DMS153 (cell line): ENCODE measurements around the gene LDB3.
"Not testable (repeated sequence)": the region's sequence is repeated elsewhere in the genome, so short reads cannot be mapped to it uniquely, and the experiment has no call there.

Experiments
- DNase-seq: peaks from one replicate; lab custom pipeline; 2025; lab: John Stamatoyannopoulos, UW

The LDB3 gene, protein sequence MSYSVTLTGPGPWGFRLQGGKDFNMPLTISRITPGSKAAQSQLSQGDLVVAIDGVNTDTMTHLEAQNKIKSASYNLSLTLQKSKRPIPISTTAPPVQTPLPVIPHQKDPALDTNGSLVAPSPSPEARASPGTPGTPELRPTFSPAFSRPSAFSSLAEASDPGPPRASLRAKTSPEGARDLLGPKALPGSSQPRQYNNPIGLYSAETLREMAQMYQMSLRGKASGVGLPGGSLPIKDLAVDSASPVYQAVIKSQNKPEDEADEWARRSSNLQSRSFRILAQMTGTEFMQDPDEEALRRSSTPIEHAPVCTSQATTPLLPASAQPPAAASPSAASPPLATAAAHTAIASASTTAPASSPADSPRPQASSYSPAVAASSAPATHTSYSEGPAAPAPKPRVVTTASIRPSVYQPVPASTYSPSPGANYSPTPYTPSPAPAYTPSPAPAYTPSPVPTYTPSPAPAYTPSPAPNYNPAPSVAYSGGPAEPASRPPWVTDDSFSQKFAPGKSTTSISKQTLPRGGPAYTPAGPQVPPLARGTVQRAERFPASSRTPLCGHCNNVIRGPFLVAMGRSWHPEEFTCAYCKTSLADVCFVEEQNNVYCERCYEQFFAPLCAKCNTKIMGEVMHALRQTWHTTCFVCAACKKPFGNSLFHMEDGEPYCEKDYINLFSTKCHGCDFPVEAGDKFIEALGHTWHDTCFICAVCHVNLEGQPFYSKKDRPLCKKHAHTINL

DNA sequence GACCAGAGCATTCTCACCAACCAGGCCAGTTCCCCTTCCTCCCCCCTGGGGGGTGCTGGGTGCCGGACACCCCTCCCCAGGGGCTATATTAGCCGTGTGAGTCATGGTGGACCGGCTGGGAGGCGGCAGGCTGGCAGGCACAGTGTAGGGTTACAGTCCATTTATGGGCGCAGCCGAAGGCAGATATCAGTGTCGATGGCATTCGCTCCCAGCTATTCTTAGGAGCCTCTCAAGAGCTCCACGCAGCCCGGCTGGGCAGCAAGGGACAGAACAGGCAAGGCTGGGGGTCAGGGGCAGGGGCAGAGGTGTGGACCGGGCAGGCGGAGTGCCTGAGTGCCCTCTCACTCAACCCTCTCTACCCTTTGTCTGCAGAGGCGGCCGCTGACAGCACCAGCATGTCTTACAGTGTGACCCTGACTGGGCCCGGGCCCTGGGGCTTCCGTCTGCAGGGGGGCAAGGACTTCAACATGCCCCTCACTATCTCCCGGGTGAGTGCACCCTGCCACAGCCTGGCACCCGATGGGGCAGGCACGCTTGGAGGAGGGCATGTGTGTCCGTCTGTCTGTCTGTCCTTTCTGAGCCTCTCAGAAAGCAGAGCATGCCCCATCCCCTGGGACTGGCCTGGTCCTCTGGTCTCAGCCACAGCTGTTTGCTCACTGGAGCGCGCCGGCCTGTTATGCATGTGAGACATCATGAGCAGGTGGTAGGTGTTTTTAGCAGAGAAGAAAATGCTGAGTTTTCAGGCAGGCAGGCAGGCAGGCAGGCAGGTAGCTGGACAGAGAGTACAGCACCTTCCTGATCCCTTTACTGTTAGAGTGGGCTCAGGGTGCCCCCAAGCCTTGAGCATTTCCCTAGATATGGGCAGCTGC, at the start of gene LDB3:
TSS of gene LDB3 (plus strand) at position 215 of the 869 bp plus-strand sequence. CDS start at position 396, 181 bp downstream.
- peak; percentile 62 for DNase-seq

DNA sequence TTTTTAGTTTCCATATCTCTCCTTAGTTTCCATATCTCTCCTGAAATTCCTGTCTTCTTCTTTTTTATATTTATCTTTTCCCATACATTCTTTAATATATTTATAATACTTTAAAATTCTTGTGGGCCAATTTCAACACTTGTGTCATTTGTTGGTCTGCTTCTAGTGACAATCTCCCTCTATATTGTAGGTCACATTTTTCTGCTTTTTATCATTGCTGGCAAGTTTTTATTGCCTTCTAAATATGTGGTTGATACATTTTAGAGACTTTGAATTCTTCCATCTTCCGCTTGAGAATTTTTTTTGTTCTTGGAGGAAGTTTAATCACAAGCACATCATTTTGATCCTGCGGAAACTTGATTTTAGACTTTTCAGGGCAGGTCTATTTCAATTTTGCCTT, 40.0 kb upstream of the LDB3 start:
- no peak for DNase-seq

DNA sequence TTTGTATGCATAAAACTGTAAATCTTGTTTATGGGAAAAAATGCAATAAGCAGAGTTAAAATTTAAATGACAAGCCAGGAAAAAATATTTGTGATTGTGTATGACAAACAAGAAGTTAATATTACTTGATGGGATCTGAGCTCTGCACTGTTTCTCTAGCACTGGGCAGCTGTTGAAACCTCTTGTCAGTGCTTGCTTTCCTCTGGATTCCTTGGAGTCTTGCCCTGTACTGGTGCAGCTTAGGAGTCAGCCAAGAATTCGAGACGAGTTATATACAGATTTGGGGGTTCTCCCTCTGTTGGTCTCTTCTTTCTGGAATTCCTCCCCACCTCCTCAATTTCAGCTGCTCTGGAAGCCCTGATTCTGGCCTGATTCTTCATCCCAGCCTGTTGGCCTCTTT, 38.2 kb upstream of the LDB3 start:
- DNase-seq = no peak

GRCh38 chr10:86632009-86632800, 36.1 kb upstream of the LDB3 start:
- DNase-seq = no peak

DNA sequence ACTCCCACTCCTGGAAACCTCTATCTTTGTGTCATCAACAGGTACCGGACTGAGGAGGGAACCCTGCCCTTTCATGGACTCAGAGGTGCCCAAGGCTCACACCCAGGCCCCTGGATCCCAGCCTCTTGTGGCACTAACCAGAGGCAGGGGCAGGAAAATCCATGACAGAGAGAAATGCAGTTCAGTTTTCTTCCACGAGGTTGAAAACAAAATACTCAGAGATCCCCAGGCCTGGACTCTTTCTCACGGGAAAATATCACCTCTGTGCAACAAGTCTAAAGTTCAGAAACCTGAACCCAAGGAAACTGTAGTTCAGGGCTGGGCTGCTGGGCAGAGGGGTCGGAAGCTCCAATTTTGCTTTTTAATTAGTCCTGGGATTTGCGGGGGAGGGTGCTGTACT, 35.4 kb upstream of the LDB3 start:
- DNase-seq = no peak

DNA sequence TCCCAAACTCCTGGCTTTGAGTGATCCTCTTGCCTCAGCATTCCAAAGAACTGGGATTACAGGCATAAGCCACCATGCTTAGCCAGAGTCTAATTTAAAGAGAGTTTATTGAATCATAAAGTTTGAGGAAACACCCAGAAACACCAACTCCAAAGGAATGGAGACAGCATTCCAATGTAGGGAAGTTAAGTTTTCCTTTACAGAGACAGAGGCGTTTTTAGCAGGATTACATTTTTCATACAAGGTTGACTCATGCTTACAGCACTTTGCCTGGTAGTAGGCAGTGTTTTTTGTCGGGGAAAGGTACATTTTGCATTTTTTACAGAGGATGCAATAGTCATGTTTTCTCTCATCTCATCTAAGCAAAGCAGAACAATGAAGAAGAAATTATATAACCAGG, 32.9 kb upstream of the LDB3 start:
- no peak for DNase-seq

DNA sequence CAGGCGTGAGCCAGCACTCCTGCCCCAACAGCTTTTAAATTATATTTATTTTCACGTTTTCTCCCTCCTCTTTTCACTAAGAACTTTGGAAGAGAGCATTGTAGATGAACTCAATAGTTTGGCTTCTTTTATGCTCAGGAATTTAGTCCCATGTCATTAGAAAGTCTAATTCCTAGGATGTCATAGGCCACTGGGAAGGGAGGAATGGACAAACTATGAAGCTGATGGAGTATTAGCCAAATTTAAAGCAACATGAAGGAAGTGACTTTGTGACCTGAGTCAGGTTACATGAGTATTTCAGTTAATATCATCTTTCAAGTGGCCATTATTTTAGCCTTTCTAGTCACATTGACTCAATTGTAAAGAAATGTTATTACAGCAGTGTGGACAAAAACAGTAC, 32.0 kb upstream of the LDB3 start:
- DNase-seq = no peak

GRCh38 chr10:86642021-86642420, 26.3 kb upstream of the LDB3 start:
- DNase-seq = no peak

DNA sequence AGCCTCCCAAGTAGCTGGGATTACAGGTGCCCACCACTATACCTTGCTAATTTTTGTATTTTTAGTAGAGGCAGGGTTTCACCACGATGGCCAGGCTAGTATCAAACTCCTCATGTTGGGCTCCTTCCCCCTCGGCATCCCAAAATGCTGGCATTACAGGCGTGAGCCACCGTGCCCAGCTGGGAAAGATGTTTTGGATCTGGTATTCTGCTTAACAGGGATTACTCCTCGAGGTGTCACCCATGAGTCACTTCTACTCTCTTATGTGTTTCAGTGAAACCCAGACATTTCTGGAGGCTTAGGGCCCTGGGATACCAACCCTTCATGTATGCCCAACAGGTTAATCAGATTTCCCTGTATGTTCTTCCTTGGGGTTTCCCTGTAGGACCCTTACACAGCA, 25.8 kb upstream of the LDB3 start:
- DNase-seq = no peak

- DNase-seq = no peak
These were observed 24.0 kb upstream of the LDB3 start for GRCh38 chr10:86644152-86644793.

DNA sequence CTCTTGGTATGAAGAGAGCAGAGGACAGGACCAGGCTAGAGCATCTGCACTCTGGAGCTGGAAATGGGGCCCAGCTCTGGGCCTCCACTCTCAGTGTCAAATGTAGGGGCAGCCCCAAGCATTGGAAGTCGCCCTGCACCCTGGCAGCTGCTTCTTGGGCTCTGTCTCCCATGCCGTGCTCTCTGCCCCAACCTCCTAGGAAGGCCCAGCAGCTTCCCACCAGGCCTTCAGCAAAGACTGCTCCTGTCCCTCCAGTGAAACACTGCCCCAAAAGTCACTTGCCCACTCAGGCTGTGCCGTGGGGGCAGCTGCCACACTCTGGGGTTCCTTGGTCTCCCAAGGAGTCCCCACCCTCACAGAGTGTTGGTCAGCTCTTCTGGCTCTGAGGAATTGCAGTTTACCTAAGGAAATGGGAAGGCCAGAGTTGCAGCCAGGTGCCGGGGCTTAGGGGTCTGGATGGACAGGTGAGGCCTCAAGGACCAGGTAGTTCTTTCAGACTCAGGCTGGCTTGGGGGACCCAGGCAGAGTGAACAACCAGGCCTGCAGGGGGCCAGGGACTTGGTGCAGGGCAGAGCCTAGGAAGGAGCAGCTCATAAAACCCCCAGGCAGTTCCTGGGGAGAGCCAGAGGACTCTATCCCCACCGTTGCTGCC, 23.4 kb upstream of the LDB3 start:
- no peak for DNase-seq

GRCh38 chr10:86645621-86646165, 22.6 kb upstream of the LDB3 start:
- DNase-seq = not testable (repeated sequence)

- no peak for DNase-seq
These were observed 21.8 kb upstream of the LDB3 start for GRCh38 chr10:86646532-86646931.

DNA sequence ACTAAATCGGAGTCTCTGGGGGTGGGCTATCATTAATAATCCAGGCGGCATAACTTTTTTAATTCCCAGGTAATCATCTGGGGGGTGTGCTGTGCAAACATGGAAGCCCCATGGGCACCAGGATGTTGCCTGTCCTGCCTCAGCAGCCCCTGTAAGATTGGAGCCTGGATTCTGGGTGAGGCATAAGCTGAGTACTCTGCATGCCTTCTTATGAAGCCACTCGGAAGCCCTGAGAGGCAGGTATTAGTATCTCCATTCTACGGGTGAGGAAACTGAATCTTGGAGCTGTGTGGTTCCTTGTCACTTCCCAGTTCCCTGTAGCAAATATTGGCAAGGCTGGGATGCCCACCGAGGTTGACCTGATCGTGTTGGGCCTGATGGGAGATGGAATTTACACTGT, 21.4 kb upstream of the LDB3 start:
- no peak for DNase-seq

DNA sequence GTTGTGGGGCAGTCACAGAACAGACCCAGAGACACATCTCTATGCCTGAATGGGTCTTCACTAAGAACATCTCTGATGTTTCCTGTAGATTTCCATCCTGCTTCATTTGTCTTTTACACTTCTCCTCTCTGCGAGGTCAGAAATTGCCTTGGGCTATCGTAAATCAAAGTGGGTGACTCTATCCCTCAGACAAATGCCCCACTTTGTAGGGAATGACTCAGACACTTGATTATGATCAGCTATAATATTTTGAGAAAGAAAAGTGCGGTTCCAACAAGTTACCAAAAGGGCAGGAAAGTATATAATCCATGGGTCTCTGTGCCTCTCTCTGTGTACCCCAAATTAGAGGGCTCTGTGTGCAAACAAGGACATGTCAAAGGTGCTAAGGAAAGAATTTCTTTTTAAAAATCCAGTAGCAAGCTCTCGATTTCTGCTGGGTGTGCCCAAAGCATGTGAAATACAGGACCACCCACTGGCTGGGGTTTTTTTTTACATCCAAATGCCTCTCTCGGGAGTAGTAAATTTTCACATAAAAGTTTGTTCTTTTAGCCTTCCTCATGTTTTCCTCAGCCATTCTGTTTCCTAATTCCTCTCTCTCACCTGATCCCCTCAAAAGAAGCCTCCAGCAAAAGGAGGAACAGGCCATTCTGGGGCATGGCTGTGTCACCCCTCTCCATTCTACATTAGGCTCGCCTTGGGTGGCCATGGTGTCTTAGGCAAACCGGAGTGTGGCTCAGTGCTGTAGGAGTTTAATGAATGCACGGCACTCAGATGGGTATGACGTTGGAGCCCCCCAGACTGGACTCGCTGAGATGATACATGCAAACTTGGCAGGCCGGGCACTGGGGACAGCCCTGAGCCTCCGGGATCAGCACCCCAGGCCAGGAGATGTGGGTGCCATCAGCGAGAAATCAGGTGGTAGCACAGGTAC, 20.3 kb upstream of the LDB3 start:
- DNase-seq = no peak

GRCh38 chr10:86648704-86649427, 19.4 kb upstream of the LDB3 start:
- peak; percentile 43 for DNase-seq

DNA sequence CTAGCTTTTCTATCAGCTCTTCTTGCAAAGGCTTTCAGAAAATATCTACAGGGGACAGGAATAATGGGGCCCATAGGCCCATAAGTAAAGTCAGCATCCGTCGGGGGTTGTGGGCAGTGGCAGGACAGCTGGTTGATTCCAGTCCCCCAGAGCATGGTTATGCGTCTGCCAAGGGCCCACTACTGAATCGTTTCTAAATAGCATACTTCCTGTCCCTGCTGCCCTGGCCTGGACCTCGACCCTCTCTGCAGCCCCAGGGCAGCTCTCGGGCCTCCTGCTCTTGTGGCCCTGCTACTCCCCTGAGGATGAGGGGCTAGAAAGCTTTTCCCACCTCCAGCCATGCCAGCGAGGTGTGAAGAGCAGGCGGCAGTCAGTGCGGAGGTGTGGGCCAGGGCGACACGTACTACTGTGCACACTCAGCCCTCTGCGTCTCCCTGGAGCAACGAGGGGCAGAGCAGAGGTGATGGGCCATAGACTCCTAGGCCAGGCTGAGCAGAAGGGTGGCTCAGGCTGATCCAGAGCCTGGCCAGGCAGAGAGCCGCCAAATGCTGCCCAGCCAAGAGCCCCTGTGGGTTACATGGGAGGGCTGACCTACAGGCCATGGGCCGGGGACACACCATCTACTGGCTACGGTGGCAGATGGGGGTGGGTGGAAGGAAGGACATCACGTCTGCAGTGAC, 18.7 kb upstream of the LDB3 start:
- no peak for DNase-seq

DNA sequence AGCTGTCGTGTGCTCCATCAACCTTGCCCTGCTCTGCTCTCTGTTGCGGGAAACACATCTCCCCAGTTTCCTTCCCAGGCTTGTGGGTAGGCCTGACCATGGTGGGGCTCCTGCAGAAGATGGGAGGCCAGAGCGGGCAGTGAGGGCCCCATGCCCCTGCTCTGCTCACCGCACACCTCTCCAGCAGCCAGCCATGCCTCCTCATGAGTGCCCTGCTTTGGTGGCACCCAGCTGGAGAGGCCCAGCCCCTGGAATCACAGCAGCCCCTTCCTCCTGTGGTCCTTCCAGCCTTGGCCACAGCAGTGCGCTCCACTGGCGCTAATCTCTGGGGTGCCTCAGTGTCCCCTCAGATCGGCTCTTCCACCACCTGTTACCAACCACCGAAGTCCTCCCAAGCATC, 18.2 kb upstream of the LDB3 start:
- no peak for DNase-seq
